Fibroblast of mammary gland (primary cell): ENCODE data around the gene DQX1.
"Not testable (repeated sequence)": the region's sequence is repeated elsewhere in the genome, so short reads cannot be mapped to it uniquely, and the experiment has no call there.

Source experiments
- DNase-seq: peaks from one replicate; pipeline ENCODE4 v3.0.0-alpha.2; 2010; ENCODE audit warnings: low read depth
- H3K4me3 ChIP-seq: 2 replicates; pipeline ENCODE4 v1.5.1; 2011; ENCODE audit warnings: low read depth, mild to moderate bottlenecking, low read length, moderate library complexity; ENCODE audit not compliant: control insufficient read depth
- TF ChIP-seq, protein P1 (sequence below): conservative IDR thresholded peaks from 2 replicates; pipeline ENCODE4 v1.5.1; 2011; ENCODE audit warnings: low read depth, low read length, inconsistent platforms; ENCODE audit not compliant: control insufficient read depth, insufficient read depth

The DQX1 gene

DNA sequence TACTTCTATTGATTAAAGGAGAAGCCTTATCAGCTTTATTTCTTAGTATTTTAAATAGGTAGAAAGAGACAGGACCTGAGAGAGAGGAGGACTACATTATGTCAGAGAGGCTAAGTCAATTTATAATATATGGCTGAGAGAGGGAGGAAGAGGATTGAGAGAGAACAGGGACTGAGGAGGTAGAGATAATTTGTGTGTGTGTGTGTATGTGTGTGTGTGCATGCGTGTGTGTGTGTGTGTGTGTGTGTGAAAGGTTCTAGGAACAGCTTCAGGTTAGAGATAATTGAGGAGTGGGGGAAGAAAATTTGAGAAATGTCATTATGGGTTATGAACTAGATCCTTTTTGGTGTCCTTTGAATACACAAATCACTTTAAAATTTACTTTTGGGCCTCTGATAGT lies 43.7 kb upstream of the DQX1 start:
- DNase-seq: no peak
- H3K4me3 ChIP-seq: no peak overlapping the region
- TF ChIP-seq, protein P1, sequence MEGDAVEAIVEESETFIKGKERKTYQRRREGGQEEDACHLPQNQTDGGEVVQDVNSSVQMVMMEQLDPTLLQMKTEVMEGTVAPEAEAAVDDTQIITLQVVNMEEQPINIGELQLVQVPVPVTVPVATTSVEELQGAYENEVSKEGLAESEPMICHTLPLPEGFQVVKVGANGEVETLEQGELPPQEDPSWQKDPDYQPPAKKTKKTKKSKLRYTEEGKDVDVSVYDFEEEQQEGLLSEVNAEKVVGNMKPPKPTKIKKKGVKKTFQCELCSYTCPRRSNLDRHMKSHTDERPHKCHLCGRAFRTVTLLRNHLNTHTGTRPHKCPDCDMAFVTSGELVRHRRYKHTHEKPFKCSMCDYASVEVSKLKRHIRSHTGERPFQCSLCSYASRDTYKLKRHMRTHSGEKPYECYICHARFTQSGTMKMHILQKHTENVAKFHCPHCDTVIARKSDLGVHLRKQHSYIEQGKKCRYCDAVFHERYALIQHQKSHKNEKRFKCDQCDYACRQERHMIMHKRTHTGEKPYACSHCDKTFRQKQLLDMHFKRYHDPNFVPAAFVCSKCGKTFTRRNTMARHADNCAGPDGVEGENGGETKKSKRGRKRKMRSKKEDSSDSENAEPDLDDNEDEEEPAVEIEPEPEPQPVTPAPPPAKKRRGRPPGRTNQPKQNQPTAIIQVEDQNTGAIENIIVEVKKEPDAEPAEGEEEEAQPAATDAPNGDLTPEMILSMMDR: no peak

DNA sequence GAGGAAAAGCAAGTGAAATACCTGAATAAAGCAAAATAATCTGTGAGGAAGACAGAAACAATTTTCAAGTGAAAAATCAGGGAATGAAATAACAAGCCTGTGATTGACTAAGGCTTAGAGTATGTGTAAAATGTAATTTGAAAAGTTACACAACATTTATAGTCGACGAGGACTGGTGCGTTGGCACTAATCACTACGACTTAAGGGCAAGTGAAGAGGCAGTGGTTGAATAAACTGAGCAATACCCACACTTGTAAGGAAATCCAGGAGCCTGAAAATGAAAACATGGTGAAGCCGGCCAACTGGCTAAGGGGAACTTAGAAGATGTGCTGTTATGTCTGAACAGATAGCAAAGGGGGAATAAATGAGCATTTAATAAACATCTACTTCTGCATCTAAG lies 41.9 kb upstream of the DQX1 start:
- TF ChIP-seq, protein P1: no peak
- DNase-seq: peak; percentile 86
- no peak overlapping the region for H3K4me3 ChIP-seq

DNA sequence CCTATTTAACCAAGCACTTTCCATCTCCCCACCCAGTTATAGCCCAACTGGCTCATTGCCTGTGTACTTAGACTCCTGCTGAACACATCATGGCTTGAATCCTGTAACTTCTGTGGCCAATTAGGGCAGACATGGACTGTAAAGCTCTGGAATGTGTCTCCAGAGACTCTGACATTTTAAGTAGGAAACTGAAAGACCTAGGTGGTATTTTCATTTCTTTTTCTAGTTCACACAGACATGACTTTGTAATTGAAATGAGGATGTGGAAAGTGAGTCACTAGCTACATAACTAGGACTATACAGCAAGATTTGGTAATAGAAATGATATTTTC lies 40.7 kb upstream of the DQX1 start:
- TF ChIP-seq, protein P1: no peak
- H3K4me3 ChIP-seq: no peak overlapping the region
- DNase-seq: peak; percentile 95

DNA sequence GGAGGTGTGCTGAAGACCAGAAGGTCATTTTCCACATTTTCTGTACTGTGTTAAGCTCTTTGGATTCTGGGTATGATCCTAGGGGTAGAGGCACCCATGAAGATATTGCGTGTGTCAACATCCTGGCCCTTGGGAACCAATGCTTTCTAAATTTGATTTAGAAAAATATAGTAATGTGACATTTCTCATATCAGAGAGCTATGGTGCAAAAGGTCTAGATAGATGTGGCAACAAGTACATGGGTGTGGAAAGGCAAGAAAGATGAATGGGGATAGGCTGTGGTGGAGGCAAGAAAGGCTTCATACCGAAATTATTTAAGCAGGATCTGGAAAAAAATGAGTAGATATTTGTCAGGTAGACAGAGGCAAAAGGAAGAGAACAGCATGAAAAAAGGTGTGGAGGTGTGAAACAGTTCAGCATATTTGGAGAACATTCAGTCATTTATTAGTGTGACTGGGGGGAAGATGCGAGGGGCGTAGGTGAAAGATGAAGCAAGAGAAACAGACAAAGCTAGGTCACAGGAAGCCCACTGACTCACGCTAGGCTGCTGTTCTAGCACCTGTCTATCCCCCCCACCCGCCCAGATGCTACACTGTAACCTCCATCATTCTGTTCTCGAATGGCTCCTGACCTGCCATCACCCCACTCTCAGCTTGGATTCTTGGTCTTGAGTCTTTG lies 40.2 kb upstream of the DQX1 start:
- H3K4me3 ChIP-seq: no peak overlapping the region
- no peak for DNase-seq
- TF ChIP-seq, protein P1: no peak

DNA sequence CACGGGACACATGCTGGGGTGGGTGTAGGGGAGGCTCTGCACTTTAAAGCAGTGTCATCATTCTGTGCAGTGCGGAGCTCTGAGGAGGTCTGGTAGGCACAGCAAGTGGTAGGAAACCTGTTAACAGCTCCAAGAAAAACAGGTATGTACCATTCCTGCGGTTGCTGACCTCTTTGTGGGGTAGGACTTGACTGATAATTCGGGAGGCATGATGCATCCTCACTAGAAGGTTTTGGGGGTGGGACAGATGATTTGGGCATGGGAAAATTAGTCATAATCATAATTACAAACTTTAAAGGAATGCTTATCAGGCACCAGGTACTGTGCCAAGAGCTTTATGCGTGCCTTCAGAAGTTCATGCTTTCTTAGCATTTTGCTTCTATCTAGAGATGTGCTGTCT lies 38.2 kb upstream of the DQX1 start:
- peak; percentile 56 for DNase-seq
- TF ChIP-seq, protein P1: no peak
- H3K4me3 ChIP-seq: no peak overlapping the region

DNA sequence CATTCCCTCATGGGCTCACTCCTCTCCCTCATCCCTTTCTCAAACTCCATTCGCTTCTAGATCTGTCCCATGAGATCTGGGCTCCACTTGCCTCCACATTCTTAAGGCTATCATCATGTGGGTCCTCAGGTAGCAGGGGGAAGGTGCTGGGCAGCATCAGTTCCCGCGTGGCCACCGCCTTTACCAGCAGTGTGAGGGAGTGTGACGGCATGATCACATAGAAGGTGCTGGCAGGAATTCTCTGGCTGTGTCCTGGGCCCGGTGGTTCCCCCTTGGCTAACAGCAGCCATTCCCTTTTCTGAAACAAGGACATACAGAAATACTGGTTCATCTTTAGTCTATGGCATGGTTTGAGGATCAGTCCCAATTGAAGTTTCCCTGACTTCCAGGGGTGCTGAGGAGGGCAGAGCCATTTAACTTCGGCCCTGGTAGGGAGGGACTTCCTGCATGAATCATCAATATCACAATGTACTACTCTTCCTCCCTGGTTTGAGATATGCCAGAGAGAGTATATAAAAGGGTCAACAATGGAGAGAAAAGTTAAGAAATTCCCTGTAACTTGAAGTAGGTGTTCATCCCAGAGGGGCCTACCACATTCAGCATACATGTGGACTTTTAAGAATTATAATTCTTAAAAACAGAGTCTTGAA lies 36.2 kb upstream of the DQX1 start:
- no peak overlapping the region for H3K4me3 ChIP-seq
- no peak for DNase-seq
- TF ChIP-seq, protein P1: no peak

DNA sequence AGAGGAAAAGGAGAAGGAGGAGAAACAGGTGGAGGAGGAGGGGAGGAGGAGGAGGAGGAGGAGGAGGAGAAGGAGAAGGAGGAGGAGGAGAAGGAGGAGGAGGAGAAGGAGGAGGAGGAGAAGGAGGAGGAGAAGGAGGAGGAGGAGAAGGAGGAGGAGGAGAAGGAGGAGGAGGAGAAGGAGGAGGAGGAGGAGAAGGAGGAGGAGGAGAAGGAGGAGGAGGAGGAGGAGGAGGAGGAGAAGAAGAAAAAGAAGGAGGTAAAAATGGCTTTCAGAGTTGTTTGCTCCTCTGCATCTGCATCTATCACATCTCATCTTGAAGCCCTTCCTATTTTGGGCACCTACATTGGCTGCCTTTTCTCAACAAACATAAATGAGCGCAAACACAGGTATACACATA lies 35.0 kb upstream of the DQX1 start:
- not testable (repeated sequence) for H3K4me3 ChIP-seq, DNase-seq
